ENCODE results near the gene VMAC. TPM values are rescaled to one million over a fixed set of nuclear protein-coding genes. Genes with fewer than 3 reads are reported as not detected.

The VMAC gene
- polyA plus RNA-seq, 10 donors = 2.5 to 5.0 (median 3.1) TPM

DNA sequence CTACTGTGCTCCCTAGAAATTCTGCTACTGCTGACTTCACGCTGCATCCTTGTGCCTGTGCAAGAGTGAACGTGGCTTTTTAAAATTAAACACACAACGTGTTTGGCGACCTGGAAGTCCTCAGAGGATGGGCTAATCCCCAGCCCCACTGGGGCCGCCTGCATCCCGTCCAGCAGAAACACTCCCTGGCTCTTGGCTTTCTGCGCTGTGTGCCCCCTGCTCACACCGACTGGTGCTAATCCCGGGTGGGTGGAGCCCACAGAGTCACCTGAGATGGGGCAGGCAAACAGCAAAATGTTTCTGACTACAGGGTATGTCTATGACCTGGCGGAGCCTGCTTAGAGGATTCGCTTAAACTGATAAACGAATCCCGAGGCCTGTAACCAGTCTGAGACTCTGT is 24.5 kb downstream of the VMAC start:
- DNase-seq = no peak

DNA sequence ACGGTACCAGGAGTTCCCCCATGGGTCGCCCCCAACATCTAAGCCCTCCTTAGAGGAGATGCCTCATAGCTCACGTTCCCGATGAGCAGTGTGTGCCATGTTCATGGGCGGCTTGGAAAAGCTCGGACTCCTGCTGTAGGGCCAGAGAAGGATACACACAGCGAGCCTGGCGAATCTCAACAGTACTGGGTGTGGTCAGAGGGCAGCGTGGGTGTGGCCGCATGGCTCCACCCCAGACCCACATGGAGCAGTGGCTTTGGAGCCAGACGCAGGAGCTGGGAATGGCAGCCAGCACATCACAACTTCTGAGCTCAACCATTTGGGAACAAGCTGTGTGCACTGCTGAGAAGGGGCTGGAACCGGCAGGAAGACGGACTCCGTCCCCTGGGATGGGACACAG is 25.0 kb downstream of the VMAC start:
- DNase-seq = no peak

- no peak for DNase-seq
Measured at GRCh38 chr19:5931251-5931650, 26.6 kb downstream of the VMAC start.

GRCh38 chr19:5932146-5932545 is 27.5 kb downstream of the VMAC start:
- DNase-seq = no peak

- DNase-seq = no peak
Measured at GRCh38 chr19:5932609-5933262, 28.1 kb downstream of the VMAC start.

DNA sequence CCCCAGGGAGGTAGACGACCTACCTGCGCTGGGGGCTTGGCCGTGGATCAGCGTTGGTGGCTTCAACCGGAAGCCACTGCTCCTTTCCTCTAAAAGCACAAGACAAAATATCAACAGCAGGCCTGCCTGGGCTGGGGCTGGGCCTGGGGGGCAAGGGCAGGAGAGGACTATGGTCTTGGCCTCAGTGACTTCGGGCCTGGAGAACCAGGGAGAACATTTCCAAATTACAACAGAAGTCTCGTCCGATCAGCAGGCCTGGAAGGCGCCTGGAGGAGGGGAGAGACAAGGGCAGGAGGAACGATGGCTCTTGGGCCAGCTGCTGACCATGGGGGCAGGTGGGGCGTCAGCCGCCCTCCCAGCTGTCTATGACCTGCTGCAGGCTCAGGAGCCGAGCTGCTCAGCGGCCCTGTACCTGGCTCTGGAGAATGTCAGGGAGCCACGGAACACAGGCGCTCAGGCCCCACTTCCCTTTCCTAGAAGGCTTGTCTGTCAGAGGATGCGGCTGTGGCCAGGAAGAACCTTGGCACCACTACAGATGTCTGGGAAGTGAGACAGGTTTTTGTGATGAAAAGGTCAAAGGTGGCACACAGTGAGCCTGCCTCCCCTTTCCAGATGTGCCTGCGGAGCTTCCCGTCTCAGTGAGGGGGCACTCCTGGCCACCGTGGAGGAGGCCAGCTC is 28.9 kb downstream of the VMAC start:
- DNase-seq = no peak

DNA sequence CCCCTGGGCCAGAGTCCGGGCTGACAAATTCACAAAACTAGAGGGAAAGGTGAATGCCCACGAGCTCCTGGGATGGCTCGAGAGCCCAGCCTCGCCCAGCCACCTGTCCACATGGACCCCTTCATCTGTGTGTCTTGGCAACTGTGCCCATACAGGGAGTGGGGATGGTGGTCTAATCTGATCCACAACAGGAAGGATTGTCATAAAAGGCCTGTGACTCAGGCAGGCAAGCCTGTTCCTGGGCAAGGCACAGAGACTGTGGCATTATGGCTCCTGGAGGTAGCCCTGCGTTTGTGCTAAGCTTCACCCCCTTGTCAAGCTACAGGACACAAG is 29.4 kb downstream of the VMAC start:
- DNase-seq = no peak

GRCh38 chr19:5934774-5935472 is 30.3 kb downstream of the VMAC start:
- DNase-seq = peak in 2 of 3 donors; percentile 65 to 86

DNA sequence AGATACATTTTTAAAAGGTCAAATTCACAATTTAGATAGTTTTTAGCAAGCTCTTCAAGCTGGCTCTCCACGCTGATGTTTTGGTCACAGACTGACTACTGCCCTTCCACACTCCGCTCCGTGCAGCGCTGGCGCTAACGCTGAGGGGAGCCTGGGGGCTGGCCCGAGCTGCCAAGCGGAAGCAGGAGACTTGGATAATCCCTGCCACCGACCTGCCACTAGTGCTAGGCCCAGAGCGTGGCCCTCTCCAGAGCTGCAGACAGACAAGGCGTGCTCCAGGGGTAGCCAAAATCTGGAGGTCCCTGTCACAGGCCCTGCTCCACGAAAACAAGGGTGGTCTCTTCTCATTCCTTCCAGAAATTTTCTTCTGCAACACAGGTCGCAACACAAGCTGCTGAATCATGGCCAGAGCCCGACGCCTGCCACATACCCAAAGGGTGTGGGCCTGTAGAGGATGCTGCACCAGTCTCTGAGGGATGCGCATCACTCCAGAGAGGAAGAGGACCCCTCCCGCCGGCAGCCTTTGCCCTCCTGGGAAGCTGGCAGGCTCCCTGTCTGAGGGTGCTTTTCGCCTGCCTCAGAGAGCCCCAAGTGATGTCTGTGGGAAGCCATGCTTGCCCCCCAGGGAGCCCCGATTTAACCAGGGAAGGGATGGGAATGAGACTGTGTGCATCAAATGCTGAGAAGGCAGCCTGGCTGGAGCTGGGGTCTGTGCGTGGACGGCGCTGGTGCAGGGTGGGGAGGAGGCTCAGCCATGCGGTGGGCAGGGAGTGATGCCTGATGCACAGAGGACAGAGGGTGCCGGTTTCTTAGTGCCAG is 31.0 kb downstream of the VMAC start:
- no peak for DNase-seq

DNA sequence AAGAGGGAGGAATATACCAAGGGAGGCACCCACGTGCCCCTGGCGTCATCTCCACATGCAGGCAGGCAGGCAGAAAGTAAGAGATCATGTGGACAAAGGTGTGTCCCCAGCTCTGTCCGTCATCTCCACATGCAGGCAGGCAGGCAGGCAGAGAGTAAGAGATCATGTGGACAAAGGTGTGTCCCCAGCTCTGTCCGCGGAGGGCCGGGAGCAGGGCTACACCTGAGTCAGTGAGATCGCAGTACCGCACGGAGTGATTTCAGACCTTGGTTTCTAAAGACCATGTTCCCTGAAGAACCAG is 31.6 kb downstream of the VMAC start:
- DNase-seq = no peak

DNA sequence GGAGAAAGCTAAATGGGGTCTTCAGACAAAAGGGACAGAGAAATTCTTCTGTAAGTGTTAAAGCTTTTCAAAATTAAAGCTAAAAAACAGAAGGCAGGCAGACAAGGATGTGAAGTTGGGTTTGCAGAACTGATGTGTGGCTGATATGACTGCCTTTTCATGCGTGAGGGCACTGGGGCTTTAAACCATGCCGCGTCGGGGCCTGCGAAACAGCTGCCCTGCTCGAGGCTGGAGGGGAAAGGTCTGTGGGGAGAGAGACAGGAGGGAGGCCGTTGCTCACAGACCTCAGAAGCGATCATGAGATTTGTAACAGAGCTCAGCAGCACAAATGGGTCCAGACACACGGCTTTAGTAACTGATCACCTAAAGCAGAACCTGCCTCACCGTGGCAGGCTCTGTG is 32.9 kb downstream of the VMAC start:
- no peak for DNase-seq

- DNase-seq = no peak
Measured at GRCh38 chr19:5940260-5941208, 35.9 kb downstream of the VMAC start.

GRCh38 chr19:5941673-5942072 is 37.0 kb downstream of the VMAC start:
- no peak for DNase-seq

GRCh38 chr19:5943045-5943444 is 38.4 kb downstream of the VMAC start:
- DNase-seq = peak; percentile 42 to 88 (median 58)

DNA sequence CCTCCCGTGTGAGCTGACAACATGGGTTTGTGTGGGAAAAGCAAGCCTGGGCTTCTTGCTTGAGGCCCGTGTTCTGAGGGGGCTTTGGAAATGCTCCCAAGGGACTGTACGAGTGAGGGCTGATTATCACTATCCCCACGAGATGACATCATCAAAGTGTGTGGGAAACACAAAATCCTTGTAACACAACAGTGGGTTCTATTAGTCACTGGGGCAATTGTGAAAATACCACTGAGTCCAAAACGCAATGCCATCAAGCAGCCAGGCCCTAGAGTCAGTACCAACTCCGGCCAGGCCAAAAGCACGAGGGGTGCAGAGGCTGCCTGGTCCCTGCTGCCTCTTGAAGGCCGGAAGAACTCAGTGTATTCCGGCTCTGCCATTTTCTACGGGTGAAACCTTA is 39.0 kb downstream of the VMAC start:
- no peak for DNase-seq

- DNase-seq = peak in 1 of 3 donors; percentile 78
Measured at GRCh38 chr19:5947435-5947834, 42.8 kb downstream of the VMAC start.

GRCh38 chr19:5948752-5949564 is 44.3 kb downstream of the VMAC start:
- DNase-seq = no peak

DNA sequence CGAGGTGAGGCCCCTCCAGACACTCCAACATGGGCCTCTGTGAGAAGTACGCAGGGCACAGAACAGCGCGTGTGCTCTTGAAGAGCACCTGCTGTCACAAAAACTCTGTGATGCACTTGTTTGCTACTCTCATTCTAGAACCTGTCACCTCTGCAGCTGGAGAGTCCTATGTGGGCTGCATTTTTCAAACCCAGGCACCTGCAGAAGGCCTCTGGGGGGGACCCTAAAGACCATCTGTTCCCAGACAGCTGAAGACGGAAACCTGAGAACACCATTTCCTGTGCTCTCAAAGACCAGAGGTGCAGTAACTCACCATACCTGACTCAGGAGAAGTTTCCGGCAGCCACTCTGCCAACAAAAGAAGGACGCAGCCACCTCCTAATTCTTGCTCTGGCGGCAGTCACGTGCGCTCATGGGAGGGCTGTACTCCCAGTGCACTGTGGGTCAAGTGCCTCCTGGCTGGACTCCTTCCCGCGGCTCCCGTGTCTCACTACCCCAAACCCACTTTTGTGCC is 45.2 kb downstream of the VMAC start:
- no peak for DNase-seq

DNA sequence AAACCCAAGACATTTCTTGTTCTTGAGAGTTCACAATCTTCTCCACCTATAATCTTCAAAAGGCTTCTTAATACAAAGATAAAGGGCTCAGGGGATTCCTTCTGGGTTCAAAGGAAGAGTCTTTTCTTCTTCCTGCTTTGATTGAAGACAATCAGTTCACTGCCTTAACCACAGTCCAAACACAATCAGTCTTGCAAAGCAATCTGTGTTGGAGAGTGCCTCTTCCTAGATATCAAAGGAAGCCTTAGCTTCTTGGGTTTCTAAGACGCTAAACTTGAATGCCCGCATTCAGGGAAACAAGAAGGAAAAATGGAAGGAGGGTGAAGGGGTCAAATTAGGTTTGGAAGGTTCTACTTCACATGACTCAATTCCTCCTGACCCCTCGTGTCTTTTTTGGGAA is 46.1 kb downstream of the VMAC start:
- DNase-seq = no peak

DNA sequence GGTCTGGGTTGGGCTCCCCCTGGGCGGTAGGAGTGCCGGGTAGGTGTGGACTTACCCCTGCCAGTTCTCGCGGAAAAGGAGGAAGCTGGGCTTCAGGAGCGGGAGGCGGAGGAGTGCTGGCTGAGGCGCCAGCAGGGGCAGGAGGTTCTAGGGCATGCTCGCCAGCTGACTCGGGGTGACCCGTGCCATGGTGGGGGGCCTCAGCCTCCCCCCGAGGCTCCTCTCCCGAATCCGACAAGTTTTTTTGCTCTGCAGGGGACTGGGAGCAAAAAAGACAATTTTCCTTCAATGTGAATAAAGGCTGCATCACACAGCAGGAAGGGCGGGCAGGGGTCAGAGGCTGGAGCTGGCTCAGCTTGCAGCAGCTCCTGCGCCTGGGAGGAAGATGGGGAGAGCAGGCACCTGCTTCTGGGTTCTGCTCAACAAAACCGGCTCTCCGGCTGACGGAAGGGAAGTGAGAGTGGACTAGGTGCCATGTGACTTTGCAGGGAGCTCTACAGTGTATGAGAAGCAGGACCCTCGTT is 46.7 kb downstream of the VMAC start:
- DNase-seq = peak in 1 of 3 donors; percentile 35
